ENCODE data around the gene OLFM4. TPM values are rescaled to one million over a fixed set of nuclear protein-coding genes. Genes with fewer than 3 reads are reported as not detected.

The OLFM4 gene
- total RNA-seq, 2 donors from 2014 or later = 0.37 TPM; not detected in 1

DNA sequence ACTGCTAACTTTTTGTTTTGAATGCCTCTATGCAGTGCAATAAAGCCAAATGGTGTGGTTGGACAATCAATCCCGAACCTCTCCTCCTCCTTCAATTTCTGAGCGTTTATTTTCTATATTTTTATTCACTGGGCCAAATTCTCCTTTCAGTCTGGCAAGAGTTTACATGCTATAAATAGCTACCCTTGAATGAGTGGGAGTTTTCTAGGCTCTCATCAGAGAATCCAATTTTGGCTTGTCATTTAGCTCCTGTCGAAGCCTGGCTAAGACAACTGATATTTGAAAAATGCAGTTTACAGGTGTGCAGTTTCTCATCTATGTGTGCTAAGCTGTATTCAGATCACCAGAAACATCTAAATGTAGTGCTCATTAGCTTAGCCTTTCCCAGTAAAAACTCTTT lies 61.8 kb downstream of the OLFM4 start:
- H3K4me1 ChIP-seq = peaks cover 0 to 7% of the 10 kb centered on the region in 2 donors
- H3K36me3 ChIP-seq = no peaks in the 10 kb centered on the region
- no peak overlapping the region for H3K4me3 ChIP-seq
- no peaks in the 10 kb centered on the region for H3K9me3 ChIP-seq
- DNase-seq (ENCODE audit: low spot score) = no peak
- TF ChIP-seq, protein P1, sequence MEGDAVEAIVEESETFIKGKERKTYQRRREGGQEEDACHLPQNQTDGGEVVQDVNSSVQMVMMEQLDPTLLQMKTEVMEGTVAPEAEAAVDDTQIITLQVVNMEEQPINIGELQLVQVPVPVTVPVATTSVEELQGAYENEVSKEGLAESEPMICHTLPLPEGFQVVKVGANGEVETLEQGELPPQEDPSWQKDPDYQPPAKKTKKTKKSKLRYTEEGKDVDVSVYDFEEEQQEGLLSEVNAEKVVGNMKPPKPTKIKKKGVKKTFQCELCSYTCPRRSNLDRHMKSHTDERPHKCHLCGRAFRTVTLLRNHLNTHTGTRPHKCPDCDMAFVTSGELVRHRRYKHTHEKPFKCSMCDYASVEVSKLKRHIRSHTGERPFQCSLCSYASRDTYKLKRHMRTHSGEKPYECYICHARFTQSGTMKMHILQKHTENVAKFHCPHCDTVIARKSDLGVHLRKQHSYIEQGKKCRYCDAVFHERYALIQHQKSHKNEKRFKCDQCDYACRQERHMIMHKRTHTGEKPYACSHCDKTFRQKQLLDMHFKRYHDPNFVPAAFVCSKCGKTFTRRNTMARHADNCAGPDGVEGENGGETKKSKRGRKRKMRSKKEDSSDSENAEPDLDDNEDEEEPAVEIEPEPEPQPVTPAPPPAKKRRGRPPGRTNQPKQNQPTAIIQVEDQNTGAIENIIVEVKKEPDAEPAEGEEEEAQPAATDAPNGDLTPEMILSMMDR (IDR thresholded peaks at IDR 0.05) = no peak
- H3K27ac ChIP-seq = no peak overlapping the region
- no peaks in the 10 kb centered on the region for H3K27me3 ChIP-seq

DNA sequence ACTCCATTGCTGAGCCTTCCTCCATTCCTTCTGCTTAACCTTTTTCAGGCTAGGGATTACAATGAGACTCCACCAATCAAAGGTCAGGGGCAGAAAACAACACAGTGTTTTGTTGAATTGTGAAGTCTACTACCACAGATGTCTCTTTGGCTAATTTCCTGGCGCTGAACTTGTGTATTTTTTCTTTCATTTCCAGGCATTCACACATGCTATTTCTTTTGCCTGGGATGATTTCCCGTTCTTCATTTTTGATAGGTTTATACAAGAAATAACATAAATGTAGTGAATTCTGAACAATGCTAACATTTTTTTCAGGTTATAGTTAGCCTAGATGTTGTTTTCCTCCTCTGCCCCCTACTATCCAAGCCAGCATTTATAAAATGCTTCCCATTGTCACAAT lies 64.3 kb downstream of the OLFM4 start:
- TF ChIP-seq, protein P1 (IDR thresholded peaks at IDR 0.05) = no peak

DNA sequence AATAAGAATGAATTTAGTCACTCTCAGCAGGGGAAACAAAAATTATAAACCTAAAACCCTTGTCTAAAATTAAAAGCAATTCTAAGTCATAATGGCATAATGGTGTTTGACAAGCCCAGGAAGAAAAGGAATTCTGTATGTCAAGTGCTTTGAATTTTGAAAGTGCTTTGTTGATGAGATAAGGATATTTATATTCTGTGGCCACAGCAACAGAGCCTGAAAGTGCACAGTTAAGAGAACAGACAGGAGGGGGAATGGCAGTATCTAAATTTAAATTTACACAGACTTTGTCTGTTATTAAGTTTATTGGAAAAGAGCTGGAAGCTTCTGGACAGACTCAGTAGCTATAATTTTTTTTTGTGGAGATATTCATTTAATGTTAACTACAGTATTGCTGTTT lies 69.8 kb downstream of the OLFM4 start:
- no peak overlapping the region for H3K27ac ChIP-seq
- H3K9me3 ChIP-seq = no peaks in the 10 kb centered on the region
- TF ChIP-seq, protein P1 (IDR thresholded peaks at IDR 0.05) = no peak
- no peaks in the 10 kb centered on the region for H3K36me3 ChIP-seq
- no peak overlapping the region for H3K4me3 ChIP-seq
- H3K27me3 ChIP-seq = no peaks in the 10 kb centered on the region
- H3K4me1 ChIP-seq = peaks cover 0 to 5% of the 10 kb centered on the region in 2 donors
- no peak for DNase-seq (ENCODE audit: low spot score)

More for the DNA sequence above, 64.3 kb downstream of the OLFM4 start:
- Histone ChIP-seq H3K4me1 (peaks cover 0 to 7% of the 10 kb centered on the region in 2 donors), H3K36me3 (no peaks in the 10 kb centered on the region), H3K9me3 (no peaks in the 10 kb centered on the region), H3K4me3 (no peak overlapping the region), H3K27ac (no peak overlapping the region), H3K27me3 (no peaks in the 10 kb centered on the region)
- no peak for DNase-seq (ENCODE audit: low spot score)

DNA sequence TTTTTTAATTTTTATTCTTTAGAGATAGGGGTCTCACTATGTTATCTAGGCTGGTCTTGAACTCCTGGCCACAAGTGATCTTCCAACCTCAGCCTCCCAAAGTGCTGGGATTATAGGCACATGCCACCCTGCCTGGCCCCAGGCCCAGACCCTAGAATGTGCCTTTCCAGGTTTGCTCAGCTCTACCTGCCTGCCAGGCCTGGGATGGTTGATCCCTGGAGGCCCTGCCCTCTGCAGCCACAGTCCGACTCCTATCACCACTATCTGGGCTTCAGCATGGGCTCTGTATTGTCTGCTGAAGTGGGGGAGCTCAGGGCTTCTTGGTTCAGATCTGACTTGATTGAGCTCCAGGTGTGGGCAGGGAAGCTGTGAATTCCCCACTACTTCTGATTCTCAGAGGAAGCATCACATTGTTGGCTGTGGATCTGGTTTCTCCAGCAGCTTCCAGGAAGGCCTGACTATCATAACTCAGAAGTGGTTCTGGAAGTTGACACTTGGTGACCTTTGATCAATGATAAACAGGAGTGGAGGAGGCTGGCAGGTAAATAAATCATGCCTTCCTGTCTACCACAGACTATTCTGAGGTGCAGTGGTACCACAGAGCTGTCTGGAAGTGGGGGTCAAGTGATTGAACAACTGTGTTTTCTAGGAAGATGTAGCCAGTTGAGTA lies 71.9 kb downstream of the OLFM4 start:
- H3K27ac ChIP-seq = no peak overlapping the region
- DNase-seq (ENCODE audit: low spot score) = no peak
- H3K4me1 ChIP-seq = peaks cover 0 to 5% of the 10 kb centered on the region in 2 donors

More for the DNA sequence above, 71.9 kb downstream of the OLFM4 start:
- TF ChIP-seq, protein P1 (IDR thresholded peaks at IDR 0.05) = no peak
- H3K27me3 ChIP-seq = no peaks in the 10 kb centered on the region
- H3K36me3 ChIP-seq = no peaks in the 10 kb centered on the region
- H3K4me3 ChIP-seq = no peak overlapping the region
- H3K9me3 ChIP-seq = no peaks in the 10 kb centered on the region

Other genes starting within 250 kb of the OLFM4 start
- not detected for gene PCDH8, start 180.2 kb upstream of the OLFM4 start, total RNA-seq

Data from right atrium auricular region (tissue), 2 donors.